Activated CD4-positive, CD25-positive, alpha-beta regulatory T cell treated with anti-CD3 and anti-CD28 coated beads, Interleukin-2, amount 50 U/mL, for 16 hours (primary cell): ENCODE measurements around the gene FOXP4.

Experiments
- DNase-seq: peaks from one replicate; pipeline ENCODE4 v3.0.0-alpha.2; 2020; ENCODE audit warnings: low read depth, low spot score

Gene FOXP4

DNA sequence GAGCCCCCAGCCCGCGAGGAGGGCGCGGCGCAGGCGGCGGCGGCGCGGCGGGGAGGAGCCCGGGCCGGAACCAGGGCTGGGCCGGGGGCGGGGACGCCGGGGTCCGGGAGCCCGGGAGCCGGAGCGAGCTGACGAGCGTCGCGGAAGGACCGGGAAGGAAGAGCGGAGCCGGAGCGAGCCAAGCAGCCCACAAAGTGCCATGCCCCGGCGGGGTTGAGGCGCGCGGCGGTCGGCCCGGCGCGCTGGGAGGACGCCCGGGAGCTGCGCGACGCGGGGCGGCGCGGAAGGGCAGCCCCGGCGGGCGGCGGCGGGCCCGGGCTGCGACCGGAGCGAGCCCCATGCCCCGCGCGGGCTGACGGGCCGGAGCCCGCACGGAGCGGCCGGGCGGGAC, 289 bp downstream of the FOXP4 start:
- DNase-seq = no peak

DNA sequence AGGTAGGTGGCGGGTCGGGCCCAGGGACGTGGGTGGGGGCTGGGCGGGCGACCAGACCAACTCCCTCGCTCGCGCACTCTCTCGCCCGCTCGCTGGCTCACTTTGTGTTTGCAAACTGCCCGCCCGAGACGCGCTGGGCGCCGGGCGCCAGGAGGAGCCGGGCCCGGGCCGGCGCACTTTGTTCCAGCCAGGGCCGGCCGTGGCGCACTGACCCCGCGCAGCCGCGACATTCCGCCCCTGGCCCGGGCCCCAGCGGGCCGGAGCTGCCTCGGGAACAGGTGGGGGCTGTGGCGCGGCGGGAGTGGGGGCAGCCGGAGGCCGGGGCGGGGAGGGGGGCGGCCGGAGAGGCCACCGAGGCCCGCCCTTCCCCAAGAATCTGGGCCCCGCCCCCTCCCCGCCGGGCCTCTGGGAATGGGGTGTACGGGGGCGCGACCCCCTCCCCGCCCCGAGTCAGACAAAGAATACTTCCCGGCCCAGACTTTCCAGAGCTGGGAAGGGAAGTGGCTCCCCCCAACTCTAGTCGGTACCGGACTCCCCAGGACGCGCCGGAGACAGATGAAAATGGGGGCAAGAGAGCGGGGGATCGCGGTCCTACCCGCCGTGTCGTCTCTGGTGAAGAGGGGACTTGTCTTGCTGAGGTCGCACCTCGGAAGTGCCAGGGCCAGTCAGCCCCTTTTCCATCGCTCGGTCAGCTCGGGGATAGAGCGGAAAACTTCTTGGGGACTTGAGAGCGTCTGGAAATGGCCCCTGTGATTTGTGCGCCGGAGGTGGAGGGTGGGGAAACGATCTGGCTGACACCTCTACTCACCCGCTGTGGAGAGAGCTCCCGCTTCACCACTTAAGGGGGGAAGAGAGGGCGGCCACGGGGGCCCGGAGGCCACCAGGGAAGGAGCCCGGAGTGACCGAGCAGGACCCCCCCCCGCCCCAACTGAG, 951 bp downstream of the FOXP4 start:
- DNase-seq = no peak

DNA sequence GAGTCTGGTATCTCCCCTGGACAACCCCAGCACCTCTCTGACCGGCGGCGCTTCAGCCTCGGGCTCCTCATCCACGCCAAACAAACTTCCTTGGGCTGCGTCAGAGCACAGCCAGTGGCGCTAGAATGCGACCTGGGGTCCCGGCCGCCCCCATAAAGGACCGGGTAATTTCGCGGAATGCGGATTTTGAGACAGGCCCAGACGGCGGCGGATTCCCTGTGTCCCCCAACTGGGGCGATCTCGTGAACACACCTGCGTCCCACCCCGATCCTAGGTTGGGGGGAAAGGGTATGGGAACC, 1.6 kb downstream of the FOXP4 start:
- DNase-seq = no peak

DNA sequence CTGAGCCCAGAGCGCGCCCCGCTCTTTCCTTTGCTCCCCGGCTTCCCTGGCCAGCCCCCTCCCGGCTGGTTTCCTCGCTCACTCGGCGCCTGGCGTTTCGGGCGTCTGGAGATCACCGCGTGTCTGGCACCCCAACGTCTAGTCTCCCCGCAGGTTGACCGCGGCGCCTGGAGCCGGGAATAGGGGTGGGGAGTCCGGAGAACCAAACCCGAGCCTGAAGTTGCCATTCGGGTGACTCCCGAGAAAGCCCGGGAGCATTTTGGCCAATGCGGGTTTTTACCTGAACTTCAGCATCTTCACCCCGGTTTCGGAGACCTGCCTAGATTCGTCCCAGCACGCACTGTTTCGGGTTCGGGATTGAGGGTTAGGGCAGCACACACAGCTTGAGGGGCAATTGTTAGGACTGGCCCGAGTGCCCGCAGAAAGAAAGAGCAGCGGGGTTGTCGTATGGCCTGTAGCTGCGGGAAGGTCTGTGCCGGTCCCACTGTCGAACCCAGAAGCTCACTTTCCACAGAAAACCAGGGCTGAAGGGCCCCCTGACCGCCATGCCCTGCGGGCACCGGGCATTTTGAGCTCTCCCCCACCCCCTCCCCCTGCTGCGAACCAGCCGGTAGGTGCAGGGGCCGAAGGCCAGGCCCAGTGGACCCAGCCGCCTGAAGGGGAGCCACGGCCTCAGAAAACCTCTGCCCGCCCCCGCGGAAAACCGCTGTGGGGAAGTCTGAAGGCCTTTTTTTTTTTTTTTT, 2.1 kb downstream of the FOXP4 start:
- DNase-seq = no peak

DNA sequence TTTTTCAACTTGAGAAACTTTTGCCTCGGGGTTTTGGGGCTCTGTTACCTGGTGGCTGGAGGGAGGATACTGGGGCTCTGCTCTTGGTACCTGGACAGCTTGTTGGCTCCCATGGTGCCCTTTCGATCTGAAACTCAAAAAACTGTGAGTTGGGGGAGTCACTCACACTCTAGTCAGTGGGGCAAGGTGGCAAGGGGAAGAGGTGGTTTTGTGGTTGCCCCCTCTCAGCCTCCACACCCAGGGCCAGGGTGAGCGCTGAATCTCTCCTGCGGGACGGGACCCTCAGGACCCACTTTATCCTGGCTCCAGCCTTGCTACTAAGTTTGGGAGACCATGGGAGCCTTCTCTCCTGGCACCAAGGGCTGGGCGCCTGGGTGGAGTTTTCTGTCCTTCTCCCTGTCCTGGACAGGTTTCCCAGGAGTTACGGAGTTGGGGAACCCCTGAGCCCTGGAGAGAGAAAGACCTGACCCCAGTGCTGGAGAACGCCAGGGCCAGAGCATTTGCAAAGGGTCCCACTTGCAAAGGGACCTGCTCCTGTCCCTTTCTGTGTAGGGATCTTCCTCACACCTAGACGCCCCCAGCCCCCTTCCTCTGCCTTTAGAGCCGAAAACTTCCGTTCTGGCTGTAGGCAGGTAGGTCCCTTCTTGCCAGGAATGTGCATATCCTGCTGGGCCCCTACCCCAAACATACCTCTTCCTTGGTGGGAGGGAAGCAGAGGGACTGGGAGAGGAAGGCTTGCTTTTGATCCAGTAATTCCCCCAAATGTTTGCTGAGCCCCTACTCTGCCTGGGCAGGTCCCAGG, 2.9 kb downstream of the FOXP4 start:
- DNase-seq = no peak

DNA sequence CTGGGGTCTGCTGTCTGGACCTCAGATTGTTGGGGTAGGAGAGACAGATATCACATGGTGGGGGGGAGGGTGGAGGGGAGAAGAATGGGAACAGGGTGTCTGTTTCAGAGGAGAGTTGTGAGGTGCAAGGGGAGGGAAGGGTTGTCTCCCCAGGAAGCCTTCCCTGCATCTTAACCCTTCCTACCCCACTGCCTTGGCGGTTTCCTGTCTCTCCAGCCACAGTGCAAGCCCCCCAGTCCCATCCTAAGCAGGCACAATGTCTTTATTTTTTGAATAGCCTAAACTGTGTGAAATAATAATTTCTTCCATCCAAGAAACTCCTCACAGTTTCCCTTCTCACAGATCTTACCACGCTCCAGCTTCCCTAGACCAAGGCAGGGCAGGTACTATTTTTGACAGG, 3.5 kb downstream of the FOXP4 start:
- DNase-seq = no peak

DNA sequence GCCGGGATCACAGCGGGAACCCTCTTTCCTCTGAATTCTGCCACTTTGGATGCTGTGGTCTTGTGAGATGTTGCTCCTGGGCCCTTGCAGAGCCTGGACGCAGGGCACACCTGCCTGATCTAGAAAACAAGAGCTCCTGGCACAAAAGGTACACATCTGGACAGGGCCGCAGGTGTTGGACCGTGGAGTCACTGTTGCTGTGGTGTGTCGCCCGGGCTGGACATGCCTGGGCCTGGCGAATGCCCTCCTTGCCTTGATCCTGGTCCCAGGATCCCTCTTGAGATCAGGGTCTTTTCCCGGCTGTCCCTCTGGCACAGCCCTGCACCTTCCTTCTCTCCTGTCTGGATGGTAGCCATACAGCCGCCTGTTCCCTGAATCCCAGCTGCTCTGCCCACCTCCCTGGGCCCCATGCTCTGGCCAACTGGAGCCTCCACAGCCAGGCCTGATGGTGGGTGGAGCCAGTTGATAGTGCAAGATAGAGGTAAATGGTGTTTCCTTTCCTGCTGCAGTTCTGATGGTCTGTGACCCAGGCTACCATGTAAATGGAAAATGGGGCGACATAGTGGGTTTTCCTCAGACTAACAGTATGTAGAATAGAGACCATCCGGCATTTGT, 5.0 kb downstream of the FOXP4 start:
- DNase-seq = no peak

DNA sequence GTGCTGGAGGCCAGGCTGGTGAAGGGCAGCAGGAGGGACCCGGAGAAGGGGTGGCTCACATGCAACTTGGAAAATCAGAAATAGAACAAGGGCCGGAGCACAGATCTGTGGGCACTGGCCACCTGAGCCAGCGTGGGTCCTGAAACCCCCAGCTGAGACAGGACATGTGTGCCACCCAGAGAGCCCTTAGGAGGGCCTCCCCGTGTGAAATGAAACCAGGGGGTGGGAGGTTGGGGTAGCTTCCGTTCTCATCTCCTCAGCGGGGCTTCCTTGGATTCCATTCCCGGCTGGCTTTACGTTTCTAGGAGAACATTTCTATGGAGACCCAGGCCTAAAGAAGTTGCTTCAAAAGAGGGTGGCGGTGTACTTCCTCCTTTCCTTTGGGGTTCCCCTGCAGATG, 5.7 kb downstream of the FOXP4 start:
- no peak for DNase-seq

DNA sequence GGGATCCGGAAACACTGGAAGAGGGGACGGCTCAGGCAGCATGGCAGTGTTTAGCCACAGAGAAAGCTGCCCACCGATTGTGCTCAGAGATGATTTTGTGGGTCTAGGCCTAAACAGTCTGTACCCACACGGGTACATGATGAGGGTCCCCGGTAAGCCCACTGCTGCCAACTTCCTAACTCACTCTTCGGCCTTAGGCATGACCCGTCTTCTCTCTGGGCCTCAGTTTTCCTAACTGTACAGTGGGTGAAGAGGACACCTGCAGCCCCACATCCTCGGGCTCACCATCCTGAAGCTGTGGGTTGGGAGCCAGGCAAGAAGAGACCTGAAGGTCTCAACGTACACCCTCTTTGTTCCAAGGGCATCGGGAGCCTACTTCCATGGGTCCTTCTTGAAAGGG, 6.5 kb downstream of the FOXP4 start:
- DNase-seq = no peak

DNA sequence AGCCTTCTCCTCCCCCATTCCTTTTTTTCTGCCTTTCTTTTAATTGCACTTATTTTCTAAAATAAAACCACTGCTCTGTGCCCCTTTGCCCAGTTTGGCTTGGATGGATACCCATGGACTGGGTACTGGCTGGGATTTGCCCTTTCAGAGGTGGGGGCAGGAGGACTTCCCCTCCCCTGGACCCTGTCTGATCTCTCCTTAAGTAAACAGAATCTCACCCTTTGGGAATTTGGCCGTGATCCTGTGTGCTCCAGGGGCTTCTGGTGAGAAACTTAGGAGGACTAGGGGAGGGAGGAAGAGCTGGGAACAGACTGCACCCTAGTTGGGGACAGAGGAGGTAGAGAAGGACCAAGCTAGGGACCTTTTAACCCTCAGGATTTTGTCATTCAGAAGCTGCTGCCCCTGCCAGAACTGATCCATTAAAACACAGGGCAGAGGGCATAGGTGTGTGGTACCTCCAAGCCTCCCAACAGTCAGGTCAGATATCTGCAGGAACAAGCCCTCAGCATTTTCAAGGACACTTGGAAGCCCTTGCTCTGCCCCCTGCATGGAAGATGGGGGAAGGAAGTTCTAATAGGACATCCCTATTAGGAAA, 7.3 kb downstream of the FOXP4 start:
- no peak for DNase-seq

DNA sequence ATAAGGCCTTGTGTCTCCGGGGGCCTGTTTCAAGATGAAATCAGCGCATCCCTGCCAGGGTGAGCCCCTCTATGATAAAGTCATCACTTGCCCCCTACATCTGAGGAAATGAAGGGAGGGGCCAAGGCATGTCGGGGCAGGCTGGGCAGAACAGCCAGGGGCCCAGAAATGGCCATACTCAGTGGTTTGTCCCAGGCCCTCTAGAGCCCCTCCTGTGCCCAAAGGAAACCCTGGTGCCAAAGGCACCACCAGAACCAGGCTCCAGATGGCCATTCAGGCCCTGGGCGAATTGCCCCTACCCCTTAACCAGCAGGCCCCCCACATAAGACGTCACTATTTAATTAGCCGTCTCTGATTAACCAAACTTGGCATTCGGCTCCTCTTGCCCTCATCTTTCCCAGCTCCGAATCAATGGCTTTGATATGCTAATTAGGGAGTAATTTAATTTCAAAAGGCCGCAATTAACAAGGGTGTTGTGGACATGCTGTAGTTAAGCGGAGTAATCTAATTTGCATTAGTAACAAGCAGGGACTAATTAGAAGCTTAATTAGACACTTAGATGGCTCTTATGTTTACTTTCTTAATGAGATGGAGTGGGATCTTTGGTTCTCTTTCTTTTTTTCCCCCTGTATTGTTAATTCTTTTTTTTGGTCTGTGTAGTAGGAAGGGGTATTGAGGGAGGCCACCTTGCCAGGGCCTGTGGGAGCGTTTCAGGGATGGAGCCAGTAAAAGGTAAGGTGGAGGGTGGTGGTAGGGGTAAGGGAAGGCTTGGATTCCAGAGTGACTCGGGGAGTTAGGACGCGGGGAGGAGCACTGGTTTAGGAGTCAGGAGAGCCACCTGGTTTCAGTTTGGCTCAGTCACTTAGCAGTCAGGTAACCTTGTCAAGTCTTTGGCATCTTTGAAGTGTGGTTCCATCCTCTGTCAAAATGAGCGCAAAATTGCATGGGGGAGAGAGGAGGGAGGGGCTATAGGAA, 9.4 kb downstream of the FOXP4 start:
- no peak for DNase-seq

DNA sequence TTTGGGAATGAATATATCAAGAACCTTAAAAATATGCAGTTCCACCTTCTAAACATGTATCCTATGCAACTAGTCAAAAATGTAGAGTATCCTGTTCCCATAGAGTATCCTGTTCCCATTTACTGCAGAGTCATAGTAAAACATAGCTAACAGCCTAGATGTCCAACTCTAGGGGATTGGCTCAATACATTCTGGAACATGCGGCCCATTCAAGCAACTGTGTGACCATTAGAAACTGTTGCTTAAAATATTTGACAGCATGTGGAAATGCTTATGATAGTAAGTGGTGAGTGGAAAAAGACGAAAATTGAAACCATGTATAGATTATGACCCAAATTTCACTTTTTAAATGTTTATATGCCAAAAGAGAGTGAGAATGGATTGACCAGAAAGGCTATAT, 11.2 kb downstream of the FOXP4 start:
- no peak for DNase-seq

DNA sequence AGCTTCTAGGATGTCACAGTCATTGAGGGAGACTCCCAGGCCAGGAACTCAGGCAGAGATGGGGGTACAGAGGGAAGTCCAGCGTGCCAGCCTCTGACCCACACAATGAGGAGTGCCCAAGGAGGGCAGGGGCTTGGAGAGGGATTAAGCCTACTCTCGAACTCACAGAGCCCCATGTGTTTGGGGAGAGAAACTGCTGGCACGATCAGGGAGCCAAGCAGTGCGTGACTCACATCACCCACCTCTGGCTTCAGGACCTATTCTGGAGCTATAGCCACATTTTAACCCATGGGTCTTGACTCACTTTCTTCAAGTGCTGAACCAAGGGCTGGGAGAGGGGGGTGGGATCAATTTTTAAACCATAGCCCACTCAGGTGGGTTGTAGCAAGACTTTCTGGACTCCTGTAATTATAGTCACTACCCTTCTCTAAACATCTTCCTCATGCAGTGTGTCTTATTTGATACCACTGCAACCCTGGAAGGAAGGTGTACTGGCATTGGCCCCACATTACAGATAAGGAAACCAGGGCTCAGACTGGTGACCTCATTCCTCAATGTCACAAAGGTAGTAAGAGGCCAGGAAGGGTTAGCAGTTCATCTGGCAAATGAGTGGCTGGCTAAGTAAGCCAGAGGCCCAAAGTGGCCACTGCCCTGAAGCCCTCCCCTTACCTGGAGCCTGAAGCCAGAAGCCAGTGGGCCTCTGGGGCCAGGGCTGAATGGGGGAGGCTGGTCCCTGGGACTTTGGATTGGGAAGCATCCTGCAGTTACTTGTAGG, 12.0 kb downstream of the FOXP4 start:
- no peak for DNase-seq

DNA sequence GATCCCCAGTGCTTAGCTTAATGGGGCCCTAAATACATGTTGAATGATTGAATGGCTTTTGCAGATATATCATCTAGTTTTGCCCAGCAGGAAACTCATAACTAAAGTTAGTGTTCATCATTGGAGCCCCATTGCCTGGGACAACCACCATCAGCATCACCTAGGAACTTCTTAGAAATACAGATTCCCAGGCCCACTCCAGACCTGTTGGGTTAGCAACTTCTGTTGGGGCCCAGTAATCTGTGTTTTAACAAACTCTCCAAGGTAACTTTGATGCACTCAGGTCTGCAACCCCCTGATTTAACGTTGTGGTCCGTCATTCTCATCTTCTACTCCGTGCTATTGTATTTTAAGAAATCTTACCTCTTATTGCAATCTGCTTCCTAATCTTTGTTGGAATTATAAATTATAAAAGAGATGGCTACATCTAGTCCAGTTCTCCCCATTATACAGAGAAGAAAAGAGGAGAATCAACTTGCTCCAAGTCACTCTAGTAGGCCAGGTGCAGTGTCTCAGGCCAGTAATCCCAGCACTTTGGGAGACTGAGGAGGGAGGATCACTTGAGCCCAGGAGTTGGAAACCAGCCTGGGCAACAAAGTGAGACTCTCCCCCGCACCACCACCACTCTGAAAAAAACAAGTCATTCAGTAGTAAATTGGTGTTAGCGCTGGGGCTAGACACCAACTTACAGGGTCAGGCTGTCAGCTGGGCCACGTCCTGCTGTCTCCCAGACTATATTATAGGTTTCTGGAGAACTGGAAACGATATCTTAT, 13.7 kb downstream of the FOXP4 start:
- DNase-seq = no peak

DNA sequence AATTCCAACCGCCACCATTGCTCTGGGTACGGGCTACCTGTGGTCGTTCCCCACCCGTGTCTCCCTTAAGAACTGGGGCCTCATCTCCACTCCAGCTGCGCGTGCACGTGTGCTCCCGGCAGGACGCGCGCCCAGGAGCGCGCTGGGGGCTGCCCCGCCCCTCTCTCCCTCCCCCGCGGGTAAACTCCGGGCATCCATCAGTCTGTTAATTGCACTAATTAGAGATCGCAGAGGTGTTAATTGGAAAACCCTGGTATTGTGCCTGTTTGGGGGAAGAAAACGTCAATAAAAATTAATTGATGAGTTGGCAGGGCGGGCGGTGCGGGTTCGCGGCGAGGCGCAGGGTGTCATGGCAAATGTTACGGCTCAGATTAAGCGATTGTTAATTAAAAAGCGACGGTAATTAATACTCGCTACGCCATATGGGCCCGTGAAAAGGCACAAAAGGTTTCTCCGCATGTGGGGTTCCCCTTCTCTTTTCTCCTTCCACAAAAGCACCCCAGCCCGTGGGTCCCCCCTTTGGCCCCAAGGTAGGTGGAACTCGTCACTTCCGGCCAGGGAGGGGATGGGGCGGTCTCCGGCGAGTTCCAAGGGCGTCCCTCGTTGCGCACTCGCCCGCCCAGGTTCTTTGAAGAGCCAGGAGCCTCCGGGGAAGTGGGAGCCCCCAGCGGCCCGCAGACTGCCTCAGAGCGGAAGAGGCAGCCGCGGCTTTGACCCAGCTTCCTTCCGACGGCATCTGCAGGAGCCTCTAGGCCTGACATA, 14.4 kb downstream of the FOXP4 start:
- peak; percentile 62 for DNase-seq

DNA sequence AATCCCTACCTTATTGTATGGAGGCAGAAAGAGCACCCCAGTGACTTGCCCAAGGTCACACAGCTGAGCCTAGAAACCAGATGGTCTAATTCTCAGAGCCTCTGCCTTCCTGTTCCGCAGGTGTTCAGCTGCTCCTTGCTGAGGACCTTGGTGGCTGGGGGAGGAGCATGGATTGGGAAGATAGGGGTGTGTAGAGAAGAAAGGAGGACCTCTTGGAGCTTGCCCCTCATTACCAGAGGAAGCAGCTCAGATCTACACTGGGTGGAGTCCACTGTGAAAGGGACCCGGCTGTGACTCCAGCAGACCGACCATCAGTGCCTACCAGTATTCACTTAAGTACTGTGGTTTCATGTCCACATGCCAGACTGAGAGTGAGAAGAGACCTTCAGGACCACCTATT, 15.2 kb downstream of the FOXP4 start:
- no peak for DNase-seq

DNA sequence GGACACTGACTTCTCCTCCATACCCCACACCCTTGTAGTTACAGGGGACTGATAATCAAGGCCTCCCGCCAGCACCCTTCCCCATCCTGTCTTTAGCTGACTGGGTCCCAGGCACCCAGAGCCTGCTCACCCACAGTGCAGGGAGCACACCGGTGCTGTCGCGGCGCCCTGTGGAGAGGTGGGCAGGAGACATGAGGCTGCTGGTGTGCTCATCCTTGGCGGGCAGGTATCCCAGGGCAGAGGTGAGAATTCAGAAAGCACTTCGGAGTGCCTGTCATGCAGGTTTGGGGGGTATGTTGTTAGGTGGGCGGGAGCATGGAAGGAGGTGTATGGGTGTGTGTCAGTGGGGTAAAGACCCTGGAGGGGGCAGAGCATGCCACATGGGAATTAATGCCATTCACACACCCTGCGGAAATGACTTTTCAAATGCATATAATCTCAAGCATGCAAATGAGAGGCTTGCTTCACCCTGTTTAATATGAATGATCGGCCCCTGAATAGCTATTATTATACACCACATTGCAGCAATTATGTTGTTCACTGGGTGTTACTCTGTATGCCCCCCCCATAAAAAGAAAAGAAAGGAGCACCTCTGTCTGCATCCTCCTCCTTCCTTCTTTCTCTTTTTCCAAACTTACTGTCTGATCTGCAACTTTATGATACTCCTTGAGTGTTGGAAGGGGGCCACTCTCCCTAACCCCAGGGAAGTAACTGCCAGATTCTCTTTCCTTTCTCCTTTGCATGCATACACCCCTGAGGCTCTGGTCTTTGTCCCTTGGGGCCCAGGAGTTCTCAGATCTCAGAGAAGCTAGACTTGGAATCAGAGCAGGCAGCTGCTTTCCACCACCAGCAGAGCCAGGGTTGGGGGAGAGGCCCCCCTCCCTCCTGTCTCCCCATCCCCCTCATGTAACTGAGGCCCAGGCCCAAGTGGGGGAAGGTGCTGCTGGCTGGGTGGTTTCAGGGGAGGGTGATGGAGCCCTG, 16.0 kb downstream of the FOXP4 start:
- DNase-seq = no peak
